ENCODE measurements around the gene RTL5. TPM values are rescaled to one million over a fixed set of nuclear protein-coding genes. Genes with fewer than 3 reads are reported as not detected.

The RTL5 gene
- total and polyA plus RNA-seq, 2 experiments from 2014 or later = 1.5 to 1.8 TPM

- no peaks in the 10 kb centered on the region for H4K20me1 ChIP-seq (ENCODE audit: insufficient read depth)
- H3K36me3 ChIP-seq (ENCODE audit: low read depth) = no peaks in the 10 kb centered on the region
- no peaks in the 10 kb centered on the region for H3K4me1 ChIP-seq (ENCODE audit: insufficient read depth)
- H3K9ac ChIP-seq = no peak overlapping the region
- H3K9me2 ChIP-seq (ENCODE audit: insufficient read depth) = no peaks in the 10 kb centered on the region
- TF ChIP-seq EZH2phosphoT487 (IDR thresholded peaks at IDR 0.05; ENCODE audit: insufficient read depth, low read depth) (no peak), EZH2 (IDR thresholded peaks at IDR 0.05; ENCODE audit: insufficient read depth, poor library complexity, severe bottlenecking) (no peak)
- no peaks in the 10 kb centered on the region for H3K27me3 ChIP-seq (replicated peaks; ENCODE audit: insufficient read depth)
- 89 to 94% methylated on average over 2 of the region's 2 CpGs for WGBS, 2 experiments (ENCODE audit: low coverage in 1 of 2, low lambda C conversion rate in 2 of 2, missing lambda C conversion rate in 2 of 2)
- H3K27ac ChIP-seq = no peak overlapping the region
- H3K9me3 ChIP-seq (ENCODE audit: low read depth) = no peaks in the 10 kb centered on the region
- in situ Hi-C loops (cut with MboI) = no loop called here
- H2AFZ ChIP-seq = no peak overlapping the region
- no peak overlapping the region for H3K4me2 ChIP-seq (ENCODE audit: unreplicated experiment)
- no peaks in the 10 kb centered on the region for H3K79me2 ChIP-seq (ENCODE audit: insufficient read depth)
- no peak overlapping the region for H3K4me3 ChIP-seq
- no peak for DNase-seq
- H3F3A ChIP-seq (ENCODE audit: insufficient read depth) = no peaks in the 10 kb centered on the region
Measured at GRCh38 chrX:72146527-72146926, 14.8 kb upstream of the RTL5 start.

GRCh38 chrX:72145181-72145580, 13.5 kb upstream of the RTL5 start:
- Histone ChIP-seq H3F3A (ENCODE audit: insufficient read depth) (no peaks in the 10 kb centered on the region), H3K4me2 (ENCODE audit: unreplicated experiment) (no peak overlapping the region), H4K20me1 (ENCODE audit: insufficient read depth) (no peaks in the 10 kb centered on the region), H3K4me1 (ENCODE audit: insufficient read depth) (no peaks in the 10 kb centered on the region), H2AFZ (no peak overlapping the region), H3K79me2 (ENCODE audit: insufficient read depth) (no peaks in the 10 kb centered on the region), H3K27me3 (replicated peaks; ENCODE audit: insufficient read depth) (no peaks in the 10 kb centered on the region), H3K9me3 (ENCODE audit: low read depth) (no peaks in the 10 kb centered on the region), H3K9ac (no peak overlapping the region), H3K36me3 (ENCODE audit: low read depth) (no peaks in the 10 kb centered on the region), H3K27ac (no peak overlapping the region), H3K9me2 (ENCODE audit: insufficient read depth) (no peaks in the 10 kb centered on the region), H3K4me3 (no peak overlapping the region)
- DNase-seq = no peak
- WGBS, 2 experiments (ENCODE audit: low coverage in 1 of 2, low lambda C conversion rate in 2 of 2, missing lambda C conversion rate in 2 of 2) = 44 to 56% methylated on average over 2 of the region's 2 CpGs
- in situ Hi-C loops (cut with MboI) = no loop called here
- TF ChIP-seq EZH2 (IDR thresholded peaks at IDR 0.05; ENCODE audit: insufficient read depth, poor library complexity, severe bottlenecking) = no peak
- no peak for TF ChIP-seq EZH2phosphoT487 (IDR thresholded peaks at IDR 0.05; ENCODE audit: insufficient read depth, low read depth)

DNA sequence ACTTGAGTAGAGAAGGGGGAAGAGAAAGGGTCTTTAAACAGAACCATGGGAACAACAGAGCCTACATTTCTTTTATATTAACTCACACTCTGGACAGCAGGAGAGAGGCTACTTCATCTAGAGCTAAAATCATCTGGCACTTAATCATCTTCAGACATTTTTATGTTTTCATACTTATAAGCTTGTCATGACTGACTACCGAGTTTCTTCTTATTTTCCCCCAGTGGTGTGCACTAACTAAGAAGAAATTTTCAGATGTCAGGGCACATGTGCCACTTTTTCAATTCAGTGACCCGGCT, 11.8 kb upstream of the RTL5 start:
- TF ChIP-seq EZH2phosphoT487 (IDR thresholded peaks at IDR 0.05; ENCODE audit: insufficient read depth, low read depth) (no peak), EZH2 (IDR thresholded peaks at IDR 0.05; ENCODE audit: insufficient read depth, poor library complexity, severe bottlenecking) (no peak)
- WGBS, 2 experiments (ENCODE audit: low coverage in 1 of 2, low lambda C conversion rate in 2 of 2, missing lambda C conversion rate in 2 of 2) = 50% methylated on average over 2 of the region's 2 CpGs
- H3K27me3 ChIP-seq (replicated peaks; ENCODE audit: insufficient read depth) = no peaks in the 10 kb centered on the region
- H2AFZ ChIP-seq = no peak overlapping the region
- H3K79me2 ChIP-seq (ENCODE audit: insufficient read depth) = no peaks in the 10 kb centered on the region
- H3K4me3 ChIP-seq = no peak overlapping the region
- in situ Hi-C loops (cut with MboI) = no loop called here
- H3K9me3 ChIP-seq (ENCODE audit: low read depth) = no peaks in the 10 kb centered on the region
- no peaks in the 10 kb centered on the region for H4K20me1 ChIP-seq (ENCODE audit: insufficient read depth)
- no peaks in the 10 kb centered on the region for H3K9me2 ChIP-seq (ENCODE audit: insufficient read depth)
- no peak overlapping the region for H3K9ac ChIP-seq
- H3K36me3 ChIP-seq (ENCODE audit: low read depth) = no peaks in the 10 kb centered on the region
- DNase-seq = no peak
- no peaks in the 10 kb centered on the region for H3F3A ChIP-seq (ENCODE audit: insufficient read depth)
- H3K4me2 ChIP-seq (ENCODE audit: unreplicated experiment) = no peak overlapping the region
- no peak overlapping the region for H3K27ac ChIP-seq
- H3K4me1 ChIP-seq (ENCODE audit: insufficient read depth) = no peaks in the 10 kb centered on the region

DNA sequence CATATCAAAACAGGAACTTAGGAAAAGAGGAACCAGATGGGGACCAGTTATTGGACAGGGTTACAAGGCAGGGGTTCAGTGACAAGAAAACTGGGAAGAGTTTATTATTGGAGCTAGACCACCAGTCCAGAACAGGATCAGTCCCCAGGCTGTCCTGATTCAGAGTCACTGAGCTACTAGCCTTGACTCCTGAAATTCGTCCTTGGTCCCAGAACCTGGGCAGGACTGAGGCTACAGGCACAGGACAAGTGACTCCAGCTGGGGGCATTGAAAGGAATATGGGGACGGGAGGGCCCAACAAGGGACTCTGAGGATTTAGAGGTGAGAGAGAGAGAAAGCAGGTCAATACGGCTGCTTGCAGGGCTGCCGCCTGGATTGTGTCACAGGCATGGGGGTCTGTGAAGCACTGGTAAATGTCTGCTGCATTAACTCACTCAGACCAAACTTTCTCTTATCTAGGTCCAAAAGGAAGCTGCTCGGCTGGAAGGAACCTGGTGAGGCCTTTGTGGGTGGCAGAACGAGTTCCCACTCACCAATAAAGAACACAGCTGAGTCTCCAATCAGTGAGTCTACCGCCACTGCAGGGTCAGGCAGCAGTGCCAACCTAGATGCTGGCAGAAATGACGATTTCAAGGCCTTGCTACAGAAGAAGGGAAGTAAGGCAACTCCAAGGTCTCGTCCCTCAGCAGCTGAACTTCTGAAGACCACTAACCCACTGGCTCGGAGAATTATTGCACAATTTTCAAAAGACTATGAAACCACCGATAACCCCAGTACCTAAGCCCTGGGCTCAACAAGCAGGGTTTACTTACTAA, 11.3 kb upstream of the RTL5 start:
- in situ Hi-C loops (cut with MboI) = no loop called here

More for the DNA sequence above, 11.3 kb upstream of the RTL5 start:
- H3K79me2 ChIP-seq (ENCODE audit: insufficient read depth) = no peaks in the 10 kb centered on the region
- WGBS, 2 experiments (ENCODE audit: low coverage in 1 of 2, low lambda C conversion rate in 2 of 2, missing lambda C conversion rate in 2 of 2) = 76% methylated on average over 10 to 11 of the region's 11 CpGs
- H3K4me2 ChIP-seq (ENCODE audit: unreplicated experiment) = no peak overlapping the region
- no peaks in the 10 kb centered on the region for H3K9me3 ChIP-seq (ENCODE audit: low read depth)
- no peaks in the 10 kb centered on the region for H4K20me1 ChIP-seq (ENCODE audit: insufficient read depth)
- DNase-seq = no peak
- H2AFZ ChIP-seq = no peak overlapping the region
- no peaks in the 10 kb centered on the region for H3K9me2 ChIP-seq (ENCODE audit: insufficient read depth)
- no peaks in the 10 kb centered on the region for H3K36me3 ChIP-seq (ENCODE audit: low read depth)
- H3K27ac ChIP-seq = no peak overlapping the region
- H3K4me3 ChIP-seq = no peak overlapping the region
- no peaks in the 10 kb centered on the region for H3K4me1 ChIP-seq (ENCODE audit: insufficient read depth)
- H3K9ac ChIP-seq = no peak overlapping the region
- TF ChIP-seq EZH2 (IDR thresholded peaks at IDR 0.05; ENCODE audit: insufficient read depth, poor library complexity, severe bottlenecking) (no peak), EZH2phosphoT487 (IDR thresholded peaks at IDR 0.05; ENCODE audit: insufficient read depth, low read depth) (no peak)
- H3K27me3 ChIP-seq (replicated peaks; ENCODE audit: insufficient read depth) = no peaks in the 10 kb centered on the region
- H3F3A ChIP-seq (ENCODE audit: insufficient read depth) = no peaks in the 10 kb centered on the region
